ENCODE data around the gene ESPL1. TPM values are rescaled to one million over a fixed set of nuclear protein-coding genes. Genes with fewer than 3 reads are reported as not detected.
A peak's percentile ranks its signal among the peaks of the same experiment; 100 is the strongest.

ESPL1 gene
- total and polyA plus RNA-seq, 8 donors = 0.09 to 0.81 (median 0.32) TPM

GRCh38 chr12:53251477-53252348 is 16.4 kb upstream of the ESPL1 start:
- TF ChIP-seq CTCF (IDR thresholded peaks at IDR 0.05) = no peak
- Histone ChIP-seq H3K9me3 (no peaks in the 10 kb centered on the region), H3K4me3 (peak overlapping the region; percentile 68 to 89 (median 78)), H3K27ac (peak overlapping the region; percentile 75 to 91 (median 80)), H3K4me1 (peaks cover 6 to 19% (median 17%) of the 10 kb centered on the region in 3 donors), H3K27me3 (no peaks in the 10 kb centered on the region), H3K36me3 (no peaks in the 10 kb centered on the region)
- peak; percentile 80 to 92 (median 84) for DNase-seq
- WGBS, 2 donors = 0 to 1% methylated on average over 41 to 51 of the region's 51 CpGs
- peak; percentile 88 to 95 (median 90) for ATAC-seq
- no peak for FAIRE-seq
- intact Hi-C loops (cut with DNase I) = loop anchor here in 2 of 3 donors (5.0 kb wide), 1 partner anchor 34 kb away; no protein-coding TSS in a partner anchor

- no peak for TF ChIP-seq CTCF (IDR thresholded peaks at IDR 0.05)
- H3K27ac ChIP-seq = peak overlapping the region; percentile 75 to 91 (median 80)
- FAIRE-seq = no peak
- no peaks in the 10 kb centered on the region for H3K9me3 ChIP-seq
- peak in 3 of 4 donors; percentile 1 to 5 (median 4) for ATAC-seq
- peaks cover 6 to 19% (median 17%) of the 10 kb centered on the region in 3 donors for H3K4me1 ChIP-seq
- peak overlapping the region; percentile 68 to 89 (median 78) for H3K4me3 ChIP-seq
- 6 to 9% methylated on average over 17 to 19 of the region's 19 CpGs for WGBS, 2 donors
- intact Hi-C loops (cut with DNase I) = loop anchor here in 2 of 3 donors (5.0 kb wide), 1 partner anchor 35 kb away; no protein-coding TSS in a partner anchor
- peak in 4 of 6 donors; percentile 39 to 76 (median 43) for DNase-seq
- no peaks in the 10 kb centered on the region for H3K36me3 ChIP-seq
- H3K27me3 ChIP-seq = no peaks in the 10 kb centered on the region
Measured at GRCh38 chr12:53252349-53252916, 15.7 kb upstream of the ESPL1 start.

- Histone ChIP-seq H3K27ac (no peak overlapping the region), H3K4me1 (peaks cover 6 to 19% (median 17%) of the 10 kb centered on the region in 3 donors), H3K27me3 (no peaks in the 10 kb centered on the region), H3K9me3 (no peaks in the 10 kb centered on the region), H3K4me3 (peak overlapping the region in 1 of 4 donors; percentile 68), H3K36me3 (no peaks in the 10 kb centered on the region)
- intact Hi-C loops (cut with DNase I) = loop anchor here in 2 of 3 donors (5.0 kb wide), 1 partner anchor 36 kb away; no protein-coding TSS in a partner anchor
- ATAC-seq (no peak), DNase-seq (no peak), FAIRE-seq (no peak)
- 86 to 92% methylated on average over 13 of the region's 13 CpGs for WGBS, 2 donors
- no peak for TF ChIP-seq CTCF (IDR thresholded peaks at IDR 0.05)
Measured at GRCh38 chr12:53253298-53253697, 14.8 kb upstream of the ESPL1 start.

- no peak overlapping the region for H3K27ac ChIP-seq
- FAIRE-seq (no peak), ATAC-seq (no peak), DNase-seq (no peak)
- no peak overlapping the region for H3K4me3 ChIP-seq
- no peaks in the 10 kb centered on the region for H3K27me3 ChIP-seq
- no peak for TF ChIP-seq CTCF (IDR thresholded peaks at IDR 0.05)
- H3K36me3 ChIP-seq = no peaks in the 10 kb centered on the region
- H3K4me1 ChIP-seq = peaks cover 6 to 19% (median 17%) of the 10 kb centered on the region in 3 donors
- WGBS, 2 donors = 87 to 92% methylated on average over 1 of the region's 1 CpG
- H3K9me3 ChIP-seq = no peaks in the 10 kb centered on the region
- intact Hi-C loops (cut with DNase I) = loop anchor here in 2 of 3 donors (5.0 kb wide), 1 partner anchor 38 kb away; no protein-coding TSS in a partner anchor
Measured at GRCh38 chr12:53254816-53255545, 13.1 kb upstream of the ESPL1 start.
